ENCODE data around the gene SULT1A2. TPM values are rescaled to one million over a fixed set of nuclear protein-coding genes. Genes with fewer than 3 reads are reported as not detected.

Gene SULT1A2
- total RNA-seq, 1 experiment from 2014 or later: not detected

DNA sequence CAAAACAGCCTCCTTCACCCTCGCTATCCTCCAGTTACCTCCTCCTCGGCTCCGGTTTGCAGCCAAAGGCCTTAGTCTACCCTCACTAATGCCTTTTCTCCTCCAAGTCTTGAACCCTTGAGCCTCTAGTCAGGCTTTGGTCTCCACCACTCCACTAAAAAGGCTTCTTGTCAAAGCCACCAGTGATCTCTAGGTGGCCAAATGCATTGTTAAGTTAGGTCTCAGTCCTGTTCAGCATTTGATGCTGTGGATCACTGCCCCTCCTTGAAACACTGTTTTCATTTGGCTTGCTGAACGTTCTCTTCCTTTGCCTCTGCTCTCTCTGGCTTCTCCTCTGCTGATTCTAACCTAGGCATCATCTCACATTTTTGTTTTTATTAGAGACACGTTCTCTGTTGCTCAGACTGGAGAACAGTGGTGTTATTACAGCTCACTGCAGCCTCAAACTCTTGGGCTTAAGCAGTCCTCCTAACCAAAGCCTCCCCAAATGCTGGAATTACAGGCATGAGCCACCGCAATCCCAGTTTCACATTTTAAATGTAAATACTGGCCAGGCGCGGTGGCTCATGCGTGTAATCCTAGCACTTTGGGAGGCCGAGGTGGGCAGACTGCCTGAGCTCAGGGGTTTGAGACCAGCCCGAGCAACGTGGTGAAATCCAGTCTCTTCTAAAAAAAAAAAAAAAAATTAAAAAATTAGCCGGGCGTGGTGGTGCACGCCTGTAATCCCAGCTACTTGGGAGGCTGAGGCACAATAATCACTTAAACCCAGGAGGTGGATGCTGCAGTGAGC, 42.0 kb downstream of the SULT1A2 start:
- peaks cover 6% of the 10 kb centered on the region; the same call in 1 of the 2 replicates for H3K4me1 ChIP-seq (ENCODE audit: insufficient read depth, low read length)
- peak overlapping the region; percentile 67 for H3K4me3 ChIP-seq (ENCODE audit: low read length)
- H3K9ac ChIP-seq (ENCODE audit: low read length): peak overlapping the region; percentile 37
- H3K9me2 ChIP-seq (replicated peaks; ENCODE audit: low read length): no peaks in the 10 kb centered on the region
- no peak for DNase-seq
- intact Hi-C loops (cut with micrococcal nuclease): no loop called here
- H3K27ac ChIP-seq (ENCODE audit: low read length): no peak overlapping the region
- peak overlapping the region; percentile 52 for H2AFZ ChIP-seq (ENCODE audit: low read length)
- H3K79me2 ChIP-seq (ENCODE audit: low read length): peaks cover 12% of the 10 kb centered on the region
- TF ChIP-seq CTCF (conservative IDR thresholded peaks at IDR 0.05; ENCODE audit: low read depth, low read length): no peak
- TF ChIP-seq EZH2phosphoT487 (IDR thresholded peaks at IDR 0.05; ENCODE audit: borderline replicate concordance, low read length): no peak
- TF ChIP-seq EZH2 (IDR thresholded peaks at IDR 0.05; ENCODE audit: low read length, unreplicated experiment): no peak
- ATAC-seq: peak; percentile 7; the same call in 1 of the 2 replicates
- no peaks in the 10 kb centered on the region for H3F3A ChIP-seq (ENCODE audit: low read length, unreplicated experiment)
- H3K27me3 ChIP-seq (ENCODE audit: low read length): no peaks in the 10 kb centered on the region
- peak overlapping the region; percentile 84 for H3K4me2 ChIP-seq (ENCODE audit: low read length)
- H4K20me1 ChIP-seq (ENCODE audit: low read length): no peaks in the 10 kb centered on the region
- CTCF ChIA-PET: no interaction called here
- BruUV-seq (replicated peaks): TSS peak; percentile 64
- POLR2A ChIA-PET (ENCODE audit: unreplicated experiment): no interaction called here
- H3K36me3 ChIP-seq (ENCODE audit: low read depth, low read length): no peaks in the 10 kb centered on the region
- no peaks in the 10 kb centered on the region for H3K9me3 ChIP-seq (ENCODE audit: low read length)

DNA sequence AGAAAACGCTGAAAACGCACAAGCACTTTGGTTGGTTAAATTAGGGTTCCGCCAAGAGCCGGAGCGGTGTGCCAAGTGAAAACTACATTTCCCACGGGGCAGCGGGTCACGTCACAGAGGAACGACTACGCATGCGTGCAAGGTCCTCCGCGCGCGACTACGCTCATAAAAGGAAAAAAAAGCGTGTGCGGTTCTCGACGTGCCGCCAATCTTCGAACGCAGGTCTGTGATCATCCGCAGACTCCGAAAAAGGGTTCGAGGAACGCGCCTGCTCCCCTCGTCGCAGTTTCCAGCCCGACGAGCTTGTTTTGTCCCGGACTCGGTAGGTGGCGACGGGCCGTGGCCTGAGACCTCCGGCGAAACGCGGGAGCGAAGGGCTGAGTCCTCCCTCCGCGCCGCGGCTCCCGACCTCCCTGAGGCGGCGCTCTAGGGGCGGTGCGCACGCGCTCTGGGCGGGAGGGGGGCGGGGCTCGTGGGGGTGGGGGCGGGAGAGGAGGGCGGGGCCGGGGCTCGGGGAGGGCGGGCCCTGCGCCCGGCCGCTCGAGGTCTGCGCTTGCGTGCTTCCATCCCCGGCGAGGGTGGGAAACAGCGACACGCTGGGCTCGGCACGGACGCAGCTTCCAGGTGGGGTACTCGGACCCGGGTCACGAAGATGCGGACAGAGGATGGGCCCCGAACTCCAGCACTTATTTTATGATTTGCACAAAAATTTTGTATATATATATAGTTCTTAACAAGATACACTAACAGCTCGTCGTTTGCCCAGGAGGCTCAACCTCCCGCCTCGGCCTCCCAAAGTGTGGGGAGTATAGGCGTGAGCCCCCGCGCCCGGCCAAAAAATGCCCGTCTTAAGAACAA, 42.8 kb downstream of the SULT1A2 start, which contains the start of gene SGF29:
TSS of gene SGF29 (plus strand) at position 145 of the 858 bp plus-strand sequence. CDS start 27,150 bp downstream, outside the sequence.
- POLR2A ChIA-PET (ENCODE audit: unreplicated experiment): no interaction called here
- no peaks in the 10 kb centered on the region for H4K20me1 ChIP-seq (ENCODE audit: low read length)
- ATAC-seq (peak; percentile 85), DNase-seq (peak; percentile 80)
- H3K36me3 ChIP-seq (ENCODE audit: low read depth, low read length): no peaks in the 10 kb centered on the region
- no peaks in the 10 kb centered on the region for H3K27me3 ChIP-seq (ENCODE audit: low read length)
- no peaks in the 10 kb centered on the region for H3F3A ChIP-seq (ENCODE audit: low read length, unreplicated experiment)
- peaks cover 12% of the 10 kb centered on the region for H3K79me2 ChIP-seq (ENCODE audit: low read length)
- H2AFZ ChIP-seq (ENCODE audit: low read length): peak within 1 kb of the TSS; percentile 87
- H3K4me2 ChIP-seq (ENCODE audit: low read length): peak within 1 kb of the TSS; percentile 90
- H3K4me3 ChIP-seq (ENCODE audit: low read length): peak within 1 kb of the TSS; percentile 73
- peaks cover 6% of the 10 kb centered on the region; the same call in 1 of the 2 replicates for H3K4me1 ChIP-seq (ENCODE audit: insufficient read depth, low read length)
- intact Hi-C loops (cut with micrococcal nuclease): no loop called here
- CTCF ChIA-PET: no interaction called here
- H3K9me2 ChIP-seq (replicated peaks; ENCODE audit: low read length): no peaks in the 10 kb centered on the region
- H3K27ac ChIP-seq (ENCODE audit: low read length): peak within 1 kb of the TSS; percentile 81
- BruUV-seq (replicated peaks): TSS peak; percentile 99
- no peaks in the 10 kb centered on the region for H3K9me3 ChIP-seq (ENCODE audit: low read length)
- peak within 1 kb of the TSS; percentile 91 for H3K9ac ChIP-seq (ENCODE audit: low read length)
- TF ChIP-seq EZH2 (IDR thresholded peaks at IDR 0.05; ENCODE audit: low read length, unreplicated experiment) (no peak), CTCF (conservative IDR thresholded peaks at IDR 0.05; ENCODE audit: low read depth, low read length) (0 out of 2 replicates have a peak, but pooled peaks have one; percentile 12)

Measured in PC-3 (cell line).